HepG2 (cell line): ENCODE results near the gene CSMD2. TPM values are rescaled to one million over a fixed set of nuclear protein-coding genes. Genes with fewer than 3 reads are reported as not detected.

ENCODE experiments used
- ATAC-seq: fragments of 200-7000 bp; cut with Tn5 transposase; 3 replicates; pipeline ENCODE4 v1.9.1; 2020; ENCODE audit warnings: mild to moderate bottlenecking, moderate library complexity
- BruUV-seq: library from RNA; stranded (reverse); fragments of 400-500 nt; replicated peaks from 2 replicates; lab custom pipeline; 2021; lab: Mats Ljungman, UMichigan
- CTCF ChIA-PET: fragments of 300-600 bp; formaldehyde crosslinking; extraction: SDS; loops from one replicate; lab custom pipeline; 2021; ENCODE audit warnings: low total read pairs, inconsistent platforms, low intra/inter-chr PET ratio; lab: Yijun Ruan, JAX
- POLR2A ChIA-PET: fragments of 350-600 bp; sonication (Branson Sonifier 250); formaldehyde crosslinking; loops from one replicate; lab custom pipeline; 2020; ENCODE audit warnings: antibody characterized with exemption, inconsistent platforms; lab: Yijun Ruan, JAX
- DNase-seq: peaks from one replicate; pipeline ENCODE4 v3.0.0-alpha.2; 2015; ENCODE audit warnings: low spot score
- FAIRE-seq: peaks from 3 replicates; lab custom pipeline; 2011; peaks lifted over from hg19 to GRCh38; lab: Jason Lieb, UNC
- H2AFZ ChIP-seq: one replicate; pipeline ENCODE4 v1.6.1; 2011; ENCODE audit warnings: low read length, inconsistent platforms
- H3K27ac ChIP-seq: fragments of 300-600 bp; 3 replicates; pipeline ENCODE4 v1.8.0; 2011; ENCODE audit warnings: mixed run types, mild to moderate bottlenecking, mixed read lengths, low read length, inconsistent platforms; ENCODE audit not compliant: insufficient read depth; ENCODE audit errors: extremely low read length
- H3K27me3 ChIP-seq, 2 experiments: fragments of 200-600 bp in 1 of 2; 2 replicates in 1 of 2; 3 replicates in 1 of 2; pipeline versions ENCODE4 v1.6.0 to v1.8.0; 2011; ENCODE audit warnings: low read length in 2 of 2, mild to moderate bottlenecking in 2 of 2, moderate library complexity in 2 of 2, inconsistent platforms in 1 of 2; ENCODE audit not compliant: insufficient read depth in 2 of 2, control insufficient read depth in 1 of 2
- H3K36me3 ChIP-seq, 2 experiments: fragments of 200-600 bp in 1 of 2; replicated peaks in 1 of 2; 2 replicates in 1 of 2; 3 replicates in 1 of 2; pipeline versions ENCODE4 v1.5.1 to v1.8.0; 2011; ENCODE audit warnings: low read length in 2 of 2, inconsistent platforms in 1 of 2; ENCODE audit not compliant: insufficient read depth in 2 of 2, control insufficient read depth in 1 of 2
- H3K4me1 ChIP-seq: 2 replicates; pipeline ENCODE4 v1.5.1; 2012; ENCODE audit warnings: low read length, inconsistent platforms; ENCODE audit not compliant: insufficient read depth
- H3K4me2 ChIP-seq: 2 replicates; pipeline ENCODE4 v1.6.0; 2011; ENCODE audit warnings: low read depth, low read length, inconsistent platforms
- H3K4me3 ChIP-seq, 3 experiments: fragments of 200-600 bp in 1 of 3; sonication (generic), shearing (Covaris generic) in 1 of 3; replicated peaks in 1 of 3; 2 replicates each; pipeline ENCODE4 v1.5.1; 2011 to 2016; ENCODE audit warnings: low read length in 3 of 3, inconsistent platforms in 2 of 3, low read depth in 2 of 3, mild to moderate bottlenecking in 2 of 3, control low read depth in 1 of 3, mixed read lengths in 1 of 3; ENCODE audit not compliant: insufficient read depth in 1 of 3
- H3K79me2 ChIP-seq: one replicate; pipeline ENCODE4 v1.6.1; 2011; ENCODE audit warnings: low read length, inconsistent platforms; ENCODE audit not compliant: insufficient read depth
- H3K9ac ChIP-seq: 2 replicates; pipeline ENCODE4 v1.6.0; 2011; ENCODE audit warnings: mild to moderate bottlenecking, low read depth, low read length, inconsistent platforms; ENCODE audit not compliant: insufficient read depth
- H3K9me3 ChIP-seq: 2 replicates; pipeline ENCODE4 v1.5.1; 2012; ENCODE audit warnings: mild to moderate bottlenecking, low read length
- H4K20me1 ChIP-seq: 2 replicates; pipeline ENCODE4 v1.6.0; 2011; ENCODE audit warnings: inconsistent platforms, mild to moderate bottlenecking, low read length, moderate library complexity; ENCODE audit not compliant: insufficient read depth
- GABPB1 ChIP-seq: IDR thresholded peaks from 2 replicates; pipeline ENCODE4 v1.6.1; 2016; ENCODE audit warnings: mild to moderate bottlenecking, missing genetic modification reagents, moderate library complexity, missing compliant biosample characterization
- GMEB1 ChIP-seq: sonication (generic); formaldehyde crosslinking; IDR thresholded peaks from 2 replicates; pipeline ENCODE4 v1.5.1; 2020; ENCODE audit warnings: missing genetic modification reagents, mild to moderate bottlenecking, borderline replicate concordance
- MTF2 ChIP-seq: sonication (generic); formaldehyde crosslinking; IDR thresholded peaks from 2 replicates; pipeline ENCODE4 v1.5.0; 2020; ENCODE audit warnings: missing genetic modification reagents, borderline replicate concordance
- RERE ChIP-seq: IDR thresholded peaks from 2 replicates; pipeline ENCODE4 v1.6.1; 2016; ENCODE audit warnings: low read depth, missing genetic modification reagents, missing compliant biosample characterization
- SIN3B ChIP-seq: fragments of 150-350 bp; IDR thresholded peaks from 2 replicates; pipeline ENCODE4 v1.6.1; 2014; ENCODE audit warnings: low read length
- SRSF9 ChIP-seq: fragments of 200-400 bp; formaldehyde crosslinking; IDR thresholded peaks from 2 replicates; pipeline ENCODE4 v1.6.1; 2018; ENCODE audit warnings: borderline replicate concordance, mild to moderate bottlenecking, low read depth, low read length; ENCODE audit not compliant: insufficient read depth, poor library complexity, severe bottlenecking
- ZBTB39 ChIP-seq: sonication (generic); formaldehyde crosslinking; IDR thresholded peaks from 2 replicates; pipeline ENCODE4 v1.5.0; 2020; ENCODE audit warnings: missing genetic modification reagents
- ZNF230 ChIP-seq: sonication (generic); formaldehyde crosslinking; IDR thresholded peaks from 2 replicates; pipeline ENCODE4 v1.4.0; 2020; ENCODE audit warnings: mild to moderate bottlenecking, missing genetic modification reagents
- WGBS: methylation state at CpG from one replicate; pipeline ENCODE4 v1.1.6; 2017; ENCODE audit warnings: low lambda C conversion rate; 5-methylcytosine and 5-hydroxymethylcytosine counted together
- in situ Hi-C: cut with HindIII; loops from 2 replicates; pipeline ENCODE4 v1.10.0; 2017; ENCODE audit warnings: low pct_unique_long_range_greater_than_20kb; ENCODE audit not compliant: extremely low pct_ligation_motif_present
- intact Hi-C: fragments of 100-400 bp; cut with micrococcal nuclease; formaldehyde crosslinking; loops from one replicate; pipeline ENCODE4 v1.10.0; 2022; ENCODE audit not compliant: unreplicated experiment
- polyA plus RNA-seq, 8 experiments: library from polyadenylated mRNA; depleted of rRNA in 3 of 8; stranded (reverse) in 7 of 8; unstranded in 1 of 8; fragments of >200 nt; fragmentation: Illumina TruSeq in 4 of 8; extraction: Trizol in 4 of 8; gene quantifications; 2 replicates each; pipeline versions ENCODE4 v1.2.1 to v1.2.3, GENCODE V29; 2011 to 2016; ENCODE audit warnings: low read depth in 4 of 8, missing spikeins in 1 of 8, mixed read lengths in 1 of 8; ENCODE audit not compliant: insufficient read depth in 1 of 8
- total RNA-seq, 5 experiments: library from RNA; depleted of rRNA; stranded (reverse); fragments of >200 nt; fragmentation: Illumina TruSeq; extraction: Trizol; gene quantifications; 2 replicates each; pipeline ENCODE4 v1.2.3, GENCODE V29; 2016; ENCODE audit warnings: low read depth in 1 of 5

CSMD2 gene
- total and polyA plus RNA-seq, 2 of the 13 experiments (the other 11 are each of a cell fraction or from before 2014, with no cell fraction given): not detected

- TF ChIP-seq ZNF230 (no peak), SRSF9 (no peak), GABPB1 (CRISPR knock-in tag) (no peak), MTF2 (no peak)
Observed at GRCh38 chr1:33583567-33583966, 581.5 kb downstream of the CSMD2 start (continued).

- ATAC-seq (no peak), DNase-seq (no peak), FAIRE-seq (no peak)
- H3K9me3 ChIP-seq: no peaks in the 10 kb centered on the region
- no peak overlapping the region for H3K27ac ChIP-seq
- H3K36me3 ChIP-seq: no peaks in the 10 kb centered on the region
- no peaks in the 10 kb centered on the region for H3K4me1 ChIP-seq
- H3K27me3 ChIP-seq: peaks cover 0 to 16% of the 10 kb centered on the region in 2 experiments; a peak in 2 of 5 replicates
- no peaks in the 10 kb centered on the region for H3K79me2 ChIP-seq
- POLR2A ChIA-PET: no interaction called here
- WGBS: 29% methylated on average over 16 of the region's 16 CpGs
- intact Hi-C loops (no loop called here), in situ Hi-C loops (no loop called here)
- no peak overlapping the region for H3K4me2 ChIP-seq
- CTCF ChIA-PET: no interaction called here
- no TSS peak for BruUV-seq
- H2AFZ ChIP-seq: no peak overlapping the region
- H4K20me1 ChIP-seq: no peaks in the 10 kb centered on the region
- no peak overlapping the region for H3K4me3 ChIP-seq
- no peak overlapping the region for H3K9ac ChIP-seq
- TF ChIP-seq ZBTB39 (CRISPR knock-in tag): no peak
- TF ChIP-seq SIN3B: no peak
- no peak for TF ChIP-seq RERE (CRISPR knock-in tag)
- TF ChIP-seq GMEB1 (CRISPR knock-in tag): no peak
Observed at GRCh38 chr1:33578557-33579448, 586.2 kb downstream of the CSMD2 start.
